ENCODE results near the gene RNU6-9. TPM values are rescaled to one million over a fixed set of nuclear protein-coding genes. Genes with fewer than 3 reads are reported as not detected.
"Not testable (repeated sequence)": the region's sequence is repeated elsewhere in the genome, so short reads cannot be mapped to it uniquely, and the experiment has no call there.

RNU6-9 gene
- total RNA-seq, 1 donor from 2014 or later, result not detected

- intact Hi-C loops (cut with micrococcal nuclease), result not testable (repeated sequence)
These were observed 15.2 kb upstream of the RNU6-9 start for GRCh38 chr19:877992-878660.

- intact Hi-C loops (cut with micrococcal nuclease), result not testable (repeated sequence)
These were observed 14.3 kb upstream of the RNU6-9 start for GRCh38 chr19:878751-879561.

GRCh38 chr19:879711-880438 is 13.4 kb upstream of the RNU6-9 start:
- intact Hi-C loops (cut with micrococcal nuclease), result no loop called here

GRCh38 chr19:881385-882071 is 11.8 kb upstream of the RNU6-9 start:
- intact Hi-C loops (cut with micrococcal nuclease), result no loop called here

- intact Hi-C loops (cut with micrococcal nuclease), result no loop called here
These were observed 10.3 kb upstream of the RNU6-9 start for GRCh38 chr19:882871-883497.

GRCh38 chr19:883661-884211 is 9.5 kb upstream of the RNU6-9 start:
- intact Hi-C loops (cut with micrococcal nuclease), result no loop called here

GRCh38 chr19:884420-885211 is 8.7 kb upstream of the RNU6-9 start:
- intact Hi-C loops (cut with micrococcal nuclease), result no loop called here

- intact Hi-C loops (cut with micrococcal nuclease), result no loop called here
These were observed 7.6 kb upstream of the RNU6-9 start for GRCh38 chr19:885536-886224.

GRCh38 chr19:887072-887471 is 6.2 kb upstream of the RNU6-9 start:
- intact Hi-C loops (cut with micrococcal nuclease), result no loop called here

GRCh38 chr19:887599-887998 is 5.7 kb upstream of the RNU6-9 start:
- intact Hi-C loops (cut with micrococcal nuclease), result no loop called here

GRCh38 chr19:888581-889385 is 4.5 kb upstream of the RNU6-9 start:
- intact Hi-C loops (cut with micrococcal nuclease), result no loop called here

GRCh38 chr19:889662-890295 is 3.5 kb upstream of the RNU6-9 start:
- intact Hi-C loops (cut with micrococcal nuclease), result loop anchor here (10.0 kb wide), 1 partner anchor 1565 kb away; the partner anchor contains the start of gene LMNB2

- intact Hi-C loops (cut with micrococcal nuclease), result loop anchor here (10.0 kb wide), 1 partner anchor 1564 kb away; the partner anchor contains the start of gene LMNB2
These were observed 2.5 kb upstream of the RNU6-9 start for GRCh38 chr19:890831-891230.

- intact Hi-C loops (cut with micrococcal nuclease), result loop anchor here (10.0 kb wide), 1 partner anchor 1563 kb away; the partner anchor contains the start of gene LMNB2
These were observed 1.7 kb upstream of the RNU6-9 start for GRCh38 chr19:891421-892200.

GRCh38 chr19:892243-892893 is 916 bp upstream of the RNU6-9 start:
- intact Hi-C loops (cut with micrococcal nuclease), result loop anchor here (10.0 kb wide), 1 partner anchor 1562 kb away; the partner anchor contains the start of gene LMNB2

GRCh38 chr19:896434-896833 is 3.1 kb downstream of the RNU6-9 start:
- intact Hi-C loops (cut with micrococcal nuclease), result loop anchor here (10.0 kb wide), 1 partner anchor 1558 kb away; the partner anchor contains the start of gene LMNB2

All from T-helper 1 cell treated with Interleukin-12 subunit alpha and Interleukin-12 subunit beta and Interleukin-4 antibody, amounts not matched to agents 30 ng/mL and 1 ng/mL, for 36 hours (primary cell).